Rectal smooth muscle tissue (tissue), 1 donor: Measurements from ENCODE around the gene PLCD4.

ENCODE experiments used
- H3K27ac ChIP-seq: one replicate; pipeline ENCODE4 v1.7.0; 2013; ENCODE audit warnings: low read depth, low read length, inconsistent platforms
- H3K27me3 ChIP-seq: one replicate; pipeline ENCODE4 v1.7.0; 2013; ENCODE audit warnings: low read length; ENCODE audit not compliant: control insufficient read depth, insufficient read depth
- H3K36me3 ChIP-seq: one replicate; pipeline ENCODE4 v1.7.0; 2013; ENCODE audit warnings: low read length; ENCODE audit not compliant: control insufficient read depth, insufficient read depth
- H3K4me1 ChIP-seq: one replicate; pipeline ENCODE4 v1.7.0; 2013; ENCODE audit warnings: low read length; ENCODE audit not compliant: control insufficient read depth, insufficient read depth
- H3K4me3 ChIP-seq: one replicate; pipeline ENCODE4 v1.7.0; 2013; ENCODE audit warnings: low read length
- H3K9ac ChIP-seq: one replicate; pipeline ENCODE4 v1.7.0; 2013; ENCODE audit warnings: low read length

Gene PLCD4

DNA sequence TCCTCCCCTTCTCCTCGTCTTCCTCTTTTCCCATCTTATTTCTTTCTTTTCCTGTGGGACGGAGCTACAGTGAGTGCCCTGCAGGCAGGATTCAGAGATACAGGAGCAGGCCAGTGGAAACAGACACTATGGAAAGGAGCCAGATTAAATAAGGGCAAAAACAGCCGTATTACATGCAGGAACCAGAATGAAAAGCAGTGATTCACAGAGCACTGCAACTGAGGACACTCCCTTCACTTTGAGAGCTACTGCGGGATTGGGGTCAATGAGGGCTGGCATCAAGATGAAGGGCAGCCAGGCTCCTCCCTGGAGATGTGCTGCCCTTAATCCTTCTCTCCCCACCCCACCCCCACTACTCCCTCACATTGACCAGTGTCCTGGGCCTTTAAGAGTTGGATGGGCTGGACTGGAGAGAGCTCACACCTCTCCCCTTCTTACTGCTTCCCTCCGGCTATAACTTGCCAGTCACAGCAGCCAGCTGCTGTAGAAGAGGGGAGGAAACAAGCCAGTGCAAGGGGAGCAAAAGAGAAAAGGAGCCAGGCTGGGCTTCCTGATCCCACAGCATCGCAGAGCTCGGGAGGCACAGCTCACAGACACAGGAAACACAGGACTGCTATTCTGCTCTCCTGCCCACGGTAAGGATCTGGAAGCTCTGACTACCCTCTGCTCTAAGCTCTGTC lies at the start of gene PLCD4:
PLCD4 (plus strand) TSS at position 464 of the 680 bp plus-strand sequence. CDS start 7,841 bp downstream, outside the sequence.
- Histone ChIP-seq H3K4me1 (peaks cover 12% of the 10 kb centered on the region), H3K36me3 (no peaks in the 10 kb centered on the region), H3K9ac (peak within 1 kb of the TSS; percentile 73), H3K4me3 (peak within 1 kb of the TSS; percentile 65), H3K27me3 (no peaks in the 10 kb centered on the region), H3K27ac (peak within 1 kb of the TSS; percentile 87)

- H3K27ac ChIP-seq, result no peak overlapping the region
- peaks cover 10% of the 10 kb centered on the region for H3K36me3 ChIP-seq
- no peaks in the 10 kb centered on the region for H3K4me1 ChIP-seq
- no peak overlapping the region for H3K9ac ChIP-seq
- H3K4me3 ChIP-seq, result no peak overlapping the region
- no peaks in the 10 kb centered on the region for H3K27me3 ChIP-seq
Measured at GRCh38 chr2:218557941-218558340, 49.8 kb upstream of the PLCD4 start.

DNA sequence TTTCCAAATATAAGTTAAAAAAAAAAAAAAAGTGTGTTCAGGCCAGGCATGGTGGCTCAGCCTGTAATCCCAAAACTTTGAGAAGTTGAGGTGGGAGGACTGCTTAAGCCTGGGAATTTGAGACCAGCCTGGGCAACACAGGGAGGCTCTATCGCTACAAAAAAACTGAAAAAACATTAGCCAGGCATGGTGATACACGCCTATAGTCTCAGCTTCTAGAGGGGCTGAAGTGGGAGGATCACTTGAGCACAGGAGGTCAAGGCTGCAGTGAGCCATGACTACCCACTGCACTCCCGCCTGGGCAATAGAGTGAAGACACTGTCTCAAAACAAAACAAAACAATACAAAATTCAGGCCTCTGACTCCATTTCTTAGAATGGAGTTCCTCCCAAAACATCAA lies 48.7 kb upstream of the PLCD4 start:
- Histone ChIP-seq H3K9ac (no peak overlapping the region), H3K36me3 (peaks cover 5% of the 10 kb centered on the region), H3K4me3 (no peak overlapping the region), H3K27me3 (no peaks in the 10 kb centered on the region), H3K4me1 (no peaks in the 10 kb centered on the region), H3K27ac (no peak overlapping the region)

DNA sequence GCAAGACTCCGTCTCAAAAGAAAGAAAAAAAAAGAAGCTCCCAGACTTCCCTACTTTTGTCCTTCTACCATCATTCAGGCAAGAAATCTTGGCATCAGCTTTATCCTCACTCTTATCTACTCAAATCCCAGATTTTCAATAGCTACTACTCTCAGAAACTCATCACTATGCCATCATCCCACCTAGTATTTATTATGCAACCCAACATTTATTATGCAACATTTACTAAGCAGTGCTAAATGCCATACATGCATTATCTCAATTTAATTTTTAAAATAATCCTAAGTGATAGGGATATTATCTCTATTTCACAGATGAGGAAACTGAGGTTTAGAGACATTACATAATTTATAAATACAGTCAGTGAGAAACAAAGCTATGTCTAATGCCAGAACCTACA lies 43.6 kb upstream of the PLCD4 start:
- no peaks in the 10 kb centered on the region for H3K27me3 ChIP-seq
- no peak overlapping the region for H3K27ac ChIP-seq
- peaks cover 2% of the 10 kb centered on the region for H3K36me3 ChIP-seq
- no peak overlapping the region for H3K4me3 ChIP-seq
- H3K9ac ChIP-seq, result no peak overlapping the region
- H3K4me1 ChIP-seq, result peaks cover 6% of the 10 kb centered on the region

DNA sequence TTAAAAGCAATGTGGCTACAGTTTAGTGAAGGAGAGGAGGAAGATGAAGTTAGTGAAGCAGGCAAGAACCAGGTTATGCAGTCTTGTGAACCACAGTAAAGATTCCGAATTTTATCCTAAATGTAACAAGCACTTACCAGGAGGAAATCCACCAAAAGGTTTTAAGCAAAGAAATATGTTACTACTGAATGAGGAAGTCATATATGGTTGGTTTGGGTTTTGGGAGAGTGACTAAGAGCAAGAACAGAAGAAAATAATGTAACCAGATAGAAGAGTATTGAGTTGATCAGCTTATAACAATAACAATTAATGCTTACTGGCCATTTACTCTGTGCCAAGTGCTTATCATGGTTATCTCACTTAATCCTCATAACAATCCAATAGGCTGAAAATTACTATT lies 41.4 kb upstream of the PLCD4 start:
- Histone ChIP-seq H3K9ac (no peak overlapping the region), H3K27me3 (no peaks in the 10 kb centered on the region), H3K36me3 (no peaks in the 10 kb centered on the region), H3K4me1 (peaks cover 22% of the 10 kb centered on the region), H3K27ac (no peak overlapping the region), H3K4me3 (no peak overlapping the region)

DNA sequence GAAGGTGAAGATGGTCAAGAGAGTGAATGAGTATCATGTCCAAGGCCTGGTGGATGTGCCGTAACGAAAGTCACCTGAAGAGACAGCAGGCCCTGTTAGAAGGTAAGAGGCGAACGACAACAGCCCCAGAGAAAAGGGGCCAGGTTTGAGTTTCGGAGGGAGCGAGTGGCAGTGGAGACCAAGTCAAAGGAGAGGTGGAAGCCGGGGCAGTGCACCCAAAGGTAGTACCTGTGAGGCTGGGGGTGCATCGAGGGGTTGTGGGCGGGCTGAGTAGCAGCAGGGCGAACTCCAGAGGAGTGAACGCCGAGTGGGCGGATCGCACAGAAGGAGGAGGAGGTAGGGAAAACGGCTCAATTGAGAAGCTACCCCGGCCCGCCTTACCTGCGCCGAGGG lies 39.9 kb upstream of the PLCD4 start:
- Histone ChIP-seq H3K9ac (peak overlapping the region; percentile 70), H3K36me3 (no peaks in the 10 kb centered on the region), H3K27ac (peak overlapping the region; percentile 91), H3K4me1 (peaks cover 22% of the 10 kb centered on the region), H3K27me3 (no peaks in the 10 kb centered on the region), H3K4me3 (peak overlapping the region; percentile 94)

- Histone ChIP-seq H3K27me3 (no peaks in the 10 kb centered on the region), H3K4me3 (peak within 1 kb of the TSS; percentile 94), H3K27ac (peak within 1 kb of the TSS; percentile 93), H3K36me3 (no peaks in the 10 kb centered on the region), H3K9ac (peak within 1 kb of the TSS; percentile 81), H3K4me1 (peaks cover 22% of the 10 kb centered on the region)
Measured at GRCh38 chr2:218568190-218569037, 39.3 kb upstream of the PLCD4 start, which contains the start of the genes CNOT9 and USP37. CNOT9 (plus strand) TSS chr2:218568839; CDS start chr2:218568955, 116 bp downstream. USP37 (minus strand) TSS chr2:218568351; CDS start chr2:218558653, 9,698 bp downstream.

DNA sequence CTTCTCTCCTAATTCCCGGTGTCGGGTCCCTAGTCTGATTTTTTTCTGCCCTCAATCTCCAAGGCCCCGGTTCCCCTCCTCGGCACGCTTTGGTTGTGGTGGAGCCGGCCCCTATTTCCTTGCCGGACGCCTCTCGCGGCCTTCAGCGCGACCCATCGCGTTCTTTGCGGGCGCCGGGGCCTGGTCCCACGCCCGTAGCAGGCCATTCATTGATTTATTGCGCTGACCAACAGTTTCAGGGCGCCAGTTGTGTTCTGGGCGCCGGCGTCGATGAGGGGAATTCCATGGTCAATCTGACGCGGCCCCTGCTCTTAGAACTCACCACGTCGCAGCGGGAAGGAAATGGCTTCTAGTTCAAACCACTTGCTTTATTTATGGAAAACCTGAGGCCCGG lies 38.7 kb upstream of the PLCD4 start:
- peaks cover 22% of the 10 kb centered on the region for H3K4me1 ChIP-seq

DNA sequence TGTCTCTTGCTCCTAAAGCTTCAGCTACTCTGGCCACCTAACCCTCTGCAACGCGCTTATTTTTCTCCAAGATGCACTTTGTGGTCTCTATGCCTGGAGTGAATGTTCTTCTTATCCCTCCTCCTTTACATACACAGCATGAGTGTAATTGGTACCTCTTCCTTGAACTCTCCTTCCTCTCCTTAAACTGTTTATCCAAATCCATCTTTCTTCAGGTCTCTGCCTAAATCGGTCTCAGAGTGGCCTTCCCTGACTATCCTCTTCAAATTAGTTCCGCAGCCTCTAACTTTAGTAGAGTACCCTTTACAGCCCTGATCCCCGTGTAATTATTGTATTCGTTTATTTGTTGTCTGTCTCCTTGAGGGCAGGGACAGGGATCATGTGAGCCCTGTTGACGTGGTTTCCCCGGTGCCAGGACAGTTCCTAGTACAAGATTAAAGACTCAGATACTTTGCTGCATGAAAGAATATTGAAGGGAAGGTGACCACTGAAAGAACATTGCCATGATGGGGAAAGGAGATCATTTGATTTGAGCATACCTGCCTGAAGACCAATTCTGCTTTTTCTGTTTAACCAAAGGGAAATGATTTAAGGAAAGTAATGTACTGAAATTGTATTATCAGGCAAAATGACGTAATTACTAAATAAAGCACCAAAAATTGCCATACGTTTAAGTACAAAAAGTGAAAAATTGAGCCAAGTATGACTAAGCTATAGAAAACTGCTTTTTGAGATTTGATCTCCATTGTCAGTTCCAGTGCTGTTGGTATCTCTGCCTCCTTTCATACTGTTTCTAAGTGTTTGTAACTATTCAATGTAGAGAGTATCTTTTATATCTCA lies 37.8 kb upstream of the PLCD4 start:
- no peaks in the 10 kb centered on the region for H3K27me3 ChIP-seq
- peaks cover 22% of the 10 kb centered on the region for H3K4me1 ChIP-seq
- H3K4me3 ChIP-seq, result peak overlapping the region; percentile 92
- H3K9ac ChIP-seq, result peak overlapping the region; percentile 81
- peak overlapping the region; percentile 93 for H3K27ac ChIP-seq
- peaks cover 2% of the 10 kb centered on the region for H3K36me3 ChIP-seq

More for the DNA sequence above, 38.7 kb upstream of the PLCD4 start:
- Histone ChIP-seq H3K4me3 (peak overlapping the region; percentile 92), H3K36me3 (no peaks in the 10 kb centered on the region), H3K27me3 (no peaks in the 10 kb centered on the region), H3K9ac (peak overlapping the region; percentile 51), H3K27ac (peak overlapping the region; percentile 93)

DNA sequence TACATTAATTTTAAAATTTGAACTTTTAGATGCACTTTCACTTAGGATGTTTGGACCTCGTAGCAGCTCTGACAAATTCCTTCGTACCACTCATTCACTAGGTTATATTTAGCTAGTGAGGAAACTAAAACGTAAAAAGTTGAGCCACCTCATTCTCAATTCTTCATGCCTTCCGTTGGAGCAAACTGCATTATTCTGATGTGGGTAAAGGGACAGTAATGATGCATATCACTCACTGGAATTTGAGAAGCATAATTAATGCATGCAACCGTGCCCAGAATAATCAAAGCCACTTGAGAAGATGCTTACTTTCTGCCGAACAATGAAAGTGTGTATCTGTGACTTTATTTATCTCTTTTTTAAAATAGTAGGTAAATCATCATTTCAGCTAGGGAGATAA lies 36.8 kb upstream of the PLCD4 start:
- no peak overlapping the region for H3K4me3 ChIP-seq
- peaks cover 22% of the 10 kb centered on the region for H3K4me1 ChIP-seq
- no peaks in the 10 kb centered on the region for H3K27me3 ChIP-seq
- H3K9ac ChIP-seq, result no peak overlapping the region
- H3K36me3 ChIP-seq, result peaks cover 2% of the 10 kb centered on the region
- H3K27ac ChIP-seq, result no peak overlapping the region

DNA sequence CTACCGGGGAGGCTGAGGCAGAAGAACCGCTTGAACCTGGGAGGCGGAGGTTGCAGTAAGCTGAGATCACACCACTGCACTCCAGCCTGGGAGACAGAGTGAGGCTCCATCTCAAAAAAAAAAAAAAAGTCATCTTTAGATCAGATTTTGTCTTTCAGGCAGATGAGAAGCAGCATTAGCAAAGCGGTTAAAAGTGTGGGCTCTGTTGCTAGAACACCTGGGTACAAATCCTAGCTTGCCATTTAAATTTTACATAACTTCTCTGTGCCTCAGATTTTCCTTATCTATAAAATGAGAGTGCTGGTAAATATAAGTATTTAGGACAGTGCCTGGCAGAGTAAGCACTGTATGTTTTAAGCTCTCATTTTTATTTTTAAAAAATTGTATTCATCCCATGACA lies 30.8 kb upstream of the PLCD4 start:
- H3K36me3 ChIP-seq, result peaks cover 2% of the 10 kb centered on the region
- H3K4me1 ChIP-seq, result peaks cover 4% of the 10 kb centered on the region
- H3K4me3 ChIP-seq, result no peak overlapping the region
- no peak overlapping the region for H3K9ac ChIP-seq
- H3K27ac ChIP-seq, result no peak overlapping the region
- H3K27me3 ChIP-seq, result no peaks in the 10 kb centered on the region
